ENCODE measurements around the gene KRTAP13-4. TPM values are rescaled to one million over a fixed set of nuclear protein-coding genes. Genes with fewer than 3 reads are reported as not detected.

The KRTAP13-4 gene
- total RNA-seq, 5 donors from 2014 or later (not counting 1 experiment from before 2014, with no cell fraction given): not detected

DNA sequence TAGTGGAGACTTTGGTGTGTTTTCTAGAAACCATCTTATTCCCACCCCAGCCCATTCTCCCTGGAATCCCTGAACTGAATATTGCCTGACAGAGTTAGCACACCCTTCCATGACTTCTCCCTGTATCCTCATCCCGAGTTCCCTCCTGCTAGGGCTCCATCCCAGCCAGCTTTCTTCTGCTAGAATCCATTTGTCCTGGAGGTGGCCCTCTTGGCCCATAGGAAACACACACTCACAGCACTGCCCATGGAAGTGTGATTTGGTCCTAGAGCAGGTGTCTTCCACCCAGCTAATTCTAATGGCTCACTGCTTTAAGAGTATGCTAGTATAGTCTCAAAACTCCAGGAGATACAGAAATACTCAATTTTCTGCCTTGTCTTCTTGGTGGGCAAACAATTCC lies 14.2 kb downstream of the KRTAP13-4 start:
- no peak overlapping the region for H3K27ac Mint-ChIP-seq
- no peaks in the 10 kb centered on the region for H3K4me1 ChIP-seq (ENCODE audit: control insufficient read depth in 1 of 2, extremely low read depth in 1 of 2, insufficient read depth in 2 of 2, low read length in 2 of 2)
- no peaks in the 10 kb centered on the region for H3K9me3 Mint-ChIP-seq
- DNase-seq (no peak), ATAC-seq (replicated peaks in 1 of 4) (no peak)
- no peaks in the 10 kb centered on the region for H3K27me3 ChIP-seq (replicated peaks in 1 of 2; ENCODE audit: control insufficient read depth in 2 of 2, extremely low read depth in 1 of 2, insufficient read depth in 2 of 2, low read length in 1 of 2)
- peaks cover 2 to 17% of the 10 kb centered on the region in 2 donors for H3K27me3 Mint-ChIP-seq
- H3K4me3 Mint-ChIP-seq: no peak overlapping the region
- no peaks in the 10 kb centered on the region for H3K36me3 Mint-ChIP-seq
- CTCF ChIA-PET: no interaction called here
- H3K4me1 Mint-ChIP-seq: no peaks in the 10 kb centered on the region
- H3K36me3 ChIP-seq (ENCODE audit: control insufficient read depth in 2 of 2, extremely low read depth in 1 of 2, insufficient read depth in 1 of 2, low read length in 1 of 2): no peaks in the 10 kb centered on the region
- POLR2A ChIA-PET: no interaction called here
- no peak overlapping the region for H3K4me3 ChIP-seq (ENCODE audit: control insufficient read depth in 1 of 2, extremely low read depth in 1 of 2, low read length in 1 of 2)
- no peaks in the 10 kb centered on the region for H3K9me3 ChIP-seq
- WGBS (ENCODE audit: insufficient coverage): 20% methylated on average over 1 of the region's 1 CpG
- H3K27ac ChIP-seq (ENCODE audit: low read length): no peak overlapping the region

GRCh38 chr21:30447056-30447455 lies 17.0 kb downstream of the KRTAP13-4 start:
- 0% methylated on average over 3 of the region's 4 CpGs for WGBS (ENCODE audit: insufficient coverage)
- H3K4me3 Mint-ChIP-seq: no peak overlapping the region
- no peaks in the 10 kb centered on the region for H3K36me3 ChIP-seq (ENCODE audit: control insufficient read depth in 2 of 2, extremely low read depth in 1 of 2, insufficient read depth in 1 of 2, low read length in 1 of 2)
- no peaks in the 10 kb centered on the region for H3K27me3 ChIP-seq (replicated peaks in 1 of 2; ENCODE audit: control insufficient read depth in 2 of 2, extremely low read depth in 1 of 2, insufficient read depth in 2 of 2, low read length in 1 of 2)
- DNase-seq (no peak), ATAC-seq (replicated peaks in 1 of 4) (no peak)
- no peaks in the 10 kb centered on the region for H3K9me3 ChIP-seq
- H3K27ac ChIP-seq (ENCODE audit: low read length): no peak overlapping the region
- H3K9me3 Mint-ChIP-seq: no peaks in the 10 kb centered on the region
- H3K36me3 Mint-ChIP-seq: no peaks in the 10 kb centered on the region
- H3K4me1 ChIP-seq (ENCODE audit: control insufficient read depth in 1 of 2, extremely low read depth in 1 of 2, insufficient read depth in 2 of 2, low read length in 2 of 2): no peaks in the 10 kb centered on the region
- no peak overlapping the region for H3K27ac Mint-ChIP-seq
- ChIA-PET POLR2A (no interaction called here), CTCF (no interaction called here)
- H3K4me1 Mint-ChIP-seq: no peaks in the 10 kb centered on the region
- peaks cover 2 to 8% of the 10 kb centered on the region in 2 donors for H3K27me3 Mint-ChIP-seq
- H3K4me3 ChIP-seq (ENCODE audit: control insufficient read depth in 1 of 2, extremely low read depth in 1 of 2, low read length in 1 of 2): no peak overlapping the region

- H3K27ac ChIP-seq (ENCODE audit: low read length): no peak overlapping the region
- H3K9me3 Mint-ChIP-seq: no peaks in the 10 kb centered on the region
- H3K27me3 ChIP-seq (replicated peaks in 1 of 2; ENCODE audit: control insufficient read depth in 2 of 2, extremely low read depth in 1 of 2, insufficient read depth in 2 of 2, low read length in 1 of 2): no peaks in the 10 kb centered on the region
- no peak overlapping the region for H3K27ac Mint-ChIP-seq
- no peak for ATAC-seq (replicated peaks in 1 of 4)
- CTCF ChIA-PET: no interaction called here
- no peaks in the 10 kb centered on the region for H3K36me3 Mint-ChIP-seq
- H3K4me3 Mint-ChIP-seq: no peak overlapping the region
- peaks cover 2 to 8% of the 10 kb centered on the region in 2 donors for H3K27me3 Mint-ChIP-seq
- H3K9me3 ChIP-seq: no peaks in the 10 kb centered on the region
- DNase-seq: no peak
- POLR2A ChIA-PET: no interaction called here
- no peaks in the 10 kb centered on the region for H3K36me3 ChIP-seq (ENCODE audit: control insufficient read depth in 2 of 2, extremely low read depth in 1 of 2, insufficient read depth in 1 of 2, low read length in 1 of 2)
- H3K4me3 ChIP-seq (ENCODE audit: control insufficient read depth in 1 of 2, extremely low read depth in 1 of 2, low read length in 1 of 2): no peak overlapping the region
- WGBS (ENCODE audit: insufficient coverage): no CpG with 5 or more reads among the region's 3 CpGs
- no peaks in the 10 kb centered on the region for H3K4me1 ChIP-seq (ENCODE audit: control insufficient read depth in 1 of 2, extremely low read depth in 1 of 2, insufficient read depth in 2 of 2, low read length in 2 of 2)
- H3K4me1 Mint-ChIP-seq: no peaks in the 10 kb centered on the region
Measured at GRCh38 chr21:30448514-30448913, 18.5 kb downstream of the KRTAP13-4 start.

DNA sequence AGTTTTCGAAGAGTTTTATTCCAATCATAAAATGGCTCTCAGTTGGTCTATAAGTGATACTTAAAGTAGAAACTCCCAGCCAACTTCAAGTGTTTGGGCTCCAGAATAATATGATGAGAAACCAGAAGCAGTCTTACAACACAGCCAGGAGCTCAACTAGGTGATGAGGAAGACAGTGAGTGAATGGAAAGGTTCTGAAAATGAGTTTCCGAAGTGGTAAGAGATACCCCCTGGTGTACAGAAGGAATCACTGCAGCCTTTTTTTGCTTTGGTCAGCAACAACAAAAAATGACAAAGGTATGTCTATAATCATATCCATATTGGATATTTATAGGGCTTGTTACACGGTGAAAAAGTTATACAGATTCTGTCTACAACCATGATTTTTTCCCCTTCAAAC lies 33.7 kb downstream of the KRTAP13-4 start:
- no peak for DNase-seq
- Histone ChIP-seq H3K4me3 (ENCODE audit: control insufficient read depth in 1 of 2, extremely low read depth in 1 of 2, low read length in 1 of 2) (no peak overlapping the region), H3K4me1 (ENCODE audit: control insufficient read depth in 1 of 2, extremely low read depth in 1 of 2, insufficient read depth in 2 of 2, low read length in 2 of 2) (no peaks in the 10 kb centered on the region), H3K9me3 (no peaks in the 10 kb centered on the region), H3K27me3 (replicated peaks in 1 of 2; ENCODE audit: control insufficient read depth in 2 of 2, extremely low read depth in 1 of 2, insufficient read depth in 2 of 2, low read length in 1 of 2) (no peaks in the 10 kb centered on the region), H3K27ac (ENCODE audit: low read length) (no peak overlapping the region), H3K36me3 (ENCODE audit: control insufficient read depth in 2 of 2, extremely low read depth in 1 of 2, insufficient read depth in 1 of 2, low read length in 1 of 2) (no peaks in the 10 kb centered on the region)
- H3K4me1 Mint-ChIP-seq: no peaks in the 10 kb centered on the region
- ATAC-seq (replicated peaks in 1 of 4): no peak
- peaks cover 0 to 3% (median 0%) of the 10 kb centered on the region in 3 donors for H3K9me3 Mint-ChIP-seq
- no CpG with 5 or more reads among the region's 3 CpGs for WGBS (ENCODE audit: insufficient coverage)
- no peak overlapping the region for H3K27ac Mint-ChIP-seq
- no peak overlapping the region for H3K4me3 Mint-ChIP-seq
- H3K36me3 Mint-ChIP-seq: no peaks in the 10 kb centered on the region
- POLR2A ChIA-PET: no interaction called here
- CTCF ChIA-PET: no interaction called here
- peaks cover 4 to 8% of the 10 kb centered on the region in 2 donors for H3K27me3 Mint-ChIP-seq

DNA sequence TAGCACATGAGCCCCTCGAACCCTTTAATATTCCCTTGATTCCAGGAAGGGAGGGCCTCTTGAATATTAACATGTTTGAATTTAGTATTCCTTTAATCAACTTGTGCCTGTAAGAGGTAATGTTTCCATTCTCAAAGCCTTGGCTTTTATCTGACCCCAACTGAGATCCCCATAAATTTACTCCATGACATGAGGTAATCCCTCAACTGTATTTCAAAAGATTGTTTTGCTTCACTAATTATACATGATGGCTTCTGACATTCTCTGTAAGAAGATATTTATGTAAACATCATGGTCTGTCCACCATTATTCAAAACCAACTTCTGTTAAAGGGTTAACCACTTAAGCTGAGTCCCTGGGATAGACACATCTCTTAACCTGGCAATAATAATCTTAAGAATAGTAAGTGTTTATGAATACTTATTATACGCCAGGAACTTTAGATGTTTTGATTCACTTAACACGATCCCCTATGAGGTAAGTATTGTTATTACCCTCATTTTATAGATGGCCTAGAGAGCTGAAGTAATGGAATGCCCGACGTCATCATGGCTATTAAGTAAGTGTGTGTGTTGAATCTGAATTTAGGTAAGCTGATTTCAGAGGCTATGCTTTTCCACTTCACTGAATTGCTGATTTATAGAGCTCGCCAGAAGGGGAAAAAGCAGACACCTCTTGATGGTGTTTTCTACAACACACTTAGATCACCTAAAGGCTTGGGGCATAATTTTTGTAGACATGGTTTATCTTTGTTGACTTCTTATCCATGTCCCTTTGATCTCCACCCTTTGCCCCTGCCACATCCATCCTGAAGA lies 39.1 kb downstream of the KRTAP13-4 start:
- no peaks in the 10 kb centered on the region for H3K36me3 Mint-ChIP-seq
- Histone ChIP-seq H3K4me1 (ENCODE audit: control insufficient read depth in 1 of 2, extremely low read depth in 1 of 2, insufficient read depth in 2 of 2, low read length in 2 of 2) (no peaks in the 10 kb centered on the region), H3K4me3 (ENCODE audit: control insufficient read depth in 1 of 2, extremely low read depth in 1 of 2, low read length in 1 of 2) (no peak overlapping the region), H3K9me3 (no peaks in the 10 kb centered on the region), H3K36me3 (ENCODE audit: control insufficient read depth in 2 of 2, extremely low read depth in 1 of 2, insufficient read depth in 1 of 2, low read length in 1 of 2) (no peaks in the 10 kb centered on the region), H3K27me3 (replicated peaks in 1 of 2; ENCODE audit: control insufficient read depth in 2 of 2, extremely low read depth in 1 of 2, insufficient read depth in 2 of 2, low read length in 1 of 2) (no peaks in the 10 kb centered on the region), H3K27ac (ENCODE audit: low read length) (no peak overlapping the region)
- no peak overlapping the region for H3K4me3 Mint-ChIP-seq
- WGBS (ENCODE audit: insufficient coverage): no CpG with 5 or more reads among the region's 6 CpGs
- DNase-seq: no peak
- H3K9me3 Mint-ChIP-seq: peaks cover 0 to 3% (median 0%) of the 10 kb centered on the region in 3 donors
- H3K4me1 Mint-ChIP-seq: no peaks in the 10 kb centered on the region
- no peak overlapping the region for H3K27ac Mint-ChIP-seq
- CTCF ChIA-PET: interaction anchor here in 1 of 2 donors (0.6 kb wide), 1 partner anchor 587 kb away, joined by 3 read pairs; no protein-coding TSS in a partner anchor
- POLR2A ChIA-PET: no interaction called here
- ATAC-seq (replicated peaks in 1 of 4): no peak
- H3K27me3 Mint-ChIP-seq: peaks cover 4 to 8% of the 10 kb centered on the region in 2 donors

- Mint-ChIP-seq H3K27ac (no peak overlapping the region), H3K36me3 (no peaks in the 10 kb centered on the region), H3K4me1 (no peaks in the 10 kb centered on the region), H3K4me3 (no peak overlapping the region), H3K9me3 (no peaks in the 10 kb centered on the region), H3K27me3 (peaks cover 0 to 3% of the 10 kb centered on the region in 2 donors)
- ATAC-seq (replicated peaks in 1 of 4): no peak
- Histone ChIP-seq H3K9me3 (no peaks in the 10 kb centered on the region), H3K4me3 (ENCODE audit: control insufficient read depth in 1 of 2, extremely low read depth in 1 of 2, low read length in 1 of 2) (no peak overlapping the region), H3K36me3 (ENCODE audit: control insufficient read depth in 2 of 2, extremely low read depth in 1 of 2, insufficient read depth in 1 of 2, low read length in 1 of 2) (no peaks in the 10 kb centered on the region), H3K4me1 (ENCODE audit: control insufficient read depth in 1 of 2, extremely low read depth in 1 of 2, insufficient read depth in 2 of 2, low read length in 2 of 2) (no peaks in the 10 kb centered on the region), H3K27me3 (replicated peaks in 1 of 2; ENCODE audit: control insufficient read depth in 2 of 2, extremely low read depth in 1 of 2, insufficient read depth in 2 of 2, low read length in 1 of 2) (no peaks in the 10 kb centered on the region), H3K27ac (ENCODE audit: low read length) (no peak overlapping the region)
- WGBS (ENCODE audit: insufficient coverage): 63% methylated on average over 3 of the region's 3 CpGs
- DNase-seq: no peak
- POLR2A ChIA-PET: no interaction called here
- CTCF ChIA-PET: no interaction called here
Measured at GRCh38 chr21:30478004-30478403, 48.0 kb downstream of the KRTAP13-4 start.
